NCI-H82 treated with DMSO at 0.1 percent for 48 hours (cell line): ENCODE measurements around the gene BST1.
"Not testable (repeated sequence)": the region's sequence is repeated elsewhere in the genome, so short reads cannot be mapped to it uniquely, and the experiment has no call there.

Source experiments
- DNase-seq: peaks from one replicate; lab custom pipeline; 2025; ENCODE audit not compliant: unreplicated experiment; lab: John Stamatoyannopoulos, UW

Gene BST1

GRCh38 chr4:15707363-15707715 is 4.5 kb downstream of the BST1 start:
- DNase-seq = no peak

- DNase-seq = no peak
Observed at GRCh38 chr4:15711762-15712161, 8.9 kb downstream of the BST1 start.

- no peak for DNase-seq
Observed at GRCh38 chr4:15712214-15712613, 9.3 kb downstream of the BST1 start.

- DNase-seq = no peak
Observed at GRCh38 chr4:15714141-15714540, 11.3 kb downstream of the BST1 start.

GRCh38 chr4:15714646-15715435 is 12.0 kb downstream of the BST1 start:
- DNase-seq = no peak

GRCh38 chr4:15716115-15716514 is 13.2 kb downstream of the BST1 start:
- DNase-seq = no peak

GRCh38 chr4:15717086-15717485 is 14.2 kb downstream of the BST1 start:
- no peak for DNase-seq

- DNase-seq = no peak
Observed at GRCh38 chr4:15717657-15718416, 15.0 kb downstream of the BST1 start.

- no peak for DNase-seq
Observed at GRCh38 chr4:15718465-15718864, 15.6 kb downstream of the BST1 start.

- no peak for DNase-seq
Observed at GRCh38 chr4:15718959-15719358, 16.1 kb downstream of the BST1 start.

- no peak for DNase-seq
Observed at GRCh38 chr4:15719506-15719905, 16.6 kb downstream of the BST1 start.

- no peak for DNase-seq
Observed at GRCh38 chr4:15720851-15721250, 18.0 kb downstream of the BST1 start.

- DNase-seq = no peak
Observed at GRCh38 chr4:15725608-15726007, 22.7 kb downstream of the BST1 start.

- peak; percentile 21 for DNase-seq
Observed at GRCh38 chr4:15729910-15730533, 27.2 kb downstream of the BST1 start.

GRCh38 chr4:15733061-15733460 is 30.2 kb downstream of the BST1 start:
- not testable (repeated sequence) for DNase-seq

GRCh38 chr4:15735536-15735935 is 32.7 kb downstream of the BST1 start:
- DNase-seq = no peak

GRCh38 chr4:15736514-15737050 is 33.7 kb downstream of the BST1 start:
- DNase-seq = no peak

GRCh38 chr4:15737255-15737654 is 34.4 kb downstream of the BST1 start:
- DNase-seq = no peak

GRCh38 chr4:15738877-15739276 is 36.0 kb downstream of the BST1 start:
- no peak for DNase-seq

- DNase-seq = no peak
Observed at GRCh38 chr4:15740764-15741404, 38.0 kb downstream of the BST1 start.

GRCh38 chr4:15742083-15742582 is 39.3 kb downstream of the BST1 start:
- DNase-seq = no peak
